Measurements from ENCODE around the gene UCN2.

UCN2 gene

DNA sequence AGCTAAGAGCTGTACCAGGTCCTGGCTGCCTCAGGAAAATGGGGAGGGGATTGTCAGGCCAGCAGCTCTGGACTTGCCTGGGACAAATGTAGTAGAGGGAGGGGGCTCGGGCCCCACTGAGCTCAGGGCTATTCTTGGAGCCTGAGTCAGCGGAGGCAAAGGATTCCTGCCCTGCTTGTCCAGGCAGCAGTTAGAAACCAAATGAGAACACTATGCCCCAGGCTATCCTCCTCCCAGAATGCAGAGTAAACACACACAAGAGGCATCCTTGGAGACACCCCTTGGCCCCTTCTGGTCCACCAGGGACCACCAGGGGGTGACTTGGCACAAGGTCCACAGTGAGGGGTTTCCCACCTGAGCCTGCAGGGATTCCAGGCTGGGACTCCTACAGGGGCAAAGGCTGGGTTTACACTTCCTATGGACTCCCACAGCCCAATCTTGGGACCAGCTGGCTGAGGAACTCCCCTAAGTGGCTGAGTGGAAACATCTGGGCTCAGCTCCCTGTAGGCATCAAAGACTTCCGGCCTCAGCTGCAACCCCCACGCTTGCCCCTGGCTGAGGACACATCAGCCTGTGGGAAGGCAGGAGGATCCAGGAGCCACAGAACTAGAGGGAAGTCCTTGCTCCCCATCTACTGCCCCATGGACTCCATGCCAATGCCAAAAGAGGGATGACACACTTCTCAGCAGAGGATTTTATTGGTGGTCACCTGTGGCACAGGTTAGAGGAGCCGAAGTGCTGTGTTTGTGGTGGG is 34.9 kb upstream of the UCN2 start:
- peak; percentile 71 for ATAC-seq
- TF ChIP-seq GLIS3 (CRISPR knock-in tag; IDR thresholded peaks at IDR 0.05), result no peak
- TF ChIP-seq TSHZ2 (CRISPR knock-in tag; IDR thresholded peaks at IDR 0.05), result no peak
- TF ChIP-seq TOX (CRISPR knock-in tag; IDR thresholded peaks at IDR 0.05; ENCODE audit: borderline replicate concordance), result no peak
- TF ChIP-seq ARNTL (CRISPR knock-in tag; IDR thresholded peaks at IDR 0.05; ENCODE audit: borderline replicate concordance, low read depth), result no peak
- no peak for TF ChIP-seq ZFP30 (CRISPR knock-in tag; IDR thresholded peaks at IDR 0.05)
- TF ChIP-seq OSR1 (CRISPR knock-in tag; IDR thresholded peaks at IDR 0.05), result no peak
- no peak for TF ChIP-seq ZFP3 (CRISPR knock-in tag; IDR thresholded peaks at IDR 0.05)
- no peak for TF ChIP-seq ZNF8 (CRISPR knock-in tag; IDR thresholded peaks at IDR 0.05)
- TF ChIP-seq ZC3H10 (CRISPR knock-in tag; IDR thresholded peaks at IDR 0.05), result no peak
- no peak for TF ChIP-seq BACH2 (CRISPR knock-in tag; IDR thresholded peaks at IDR 0.05; ENCODE audit: borderline replicate concordance)
- TF ChIP-seq ZNF70 (CRISPR knock-in tag; IDR thresholded peaks at IDR 0.05), result no peak
- no peak for TF ChIP-seq SNAI2 (CRISPR knock-in tag; IDR thresholded peaks at IDR 0.05)
- TF ChIP-seq, protein P1, sequence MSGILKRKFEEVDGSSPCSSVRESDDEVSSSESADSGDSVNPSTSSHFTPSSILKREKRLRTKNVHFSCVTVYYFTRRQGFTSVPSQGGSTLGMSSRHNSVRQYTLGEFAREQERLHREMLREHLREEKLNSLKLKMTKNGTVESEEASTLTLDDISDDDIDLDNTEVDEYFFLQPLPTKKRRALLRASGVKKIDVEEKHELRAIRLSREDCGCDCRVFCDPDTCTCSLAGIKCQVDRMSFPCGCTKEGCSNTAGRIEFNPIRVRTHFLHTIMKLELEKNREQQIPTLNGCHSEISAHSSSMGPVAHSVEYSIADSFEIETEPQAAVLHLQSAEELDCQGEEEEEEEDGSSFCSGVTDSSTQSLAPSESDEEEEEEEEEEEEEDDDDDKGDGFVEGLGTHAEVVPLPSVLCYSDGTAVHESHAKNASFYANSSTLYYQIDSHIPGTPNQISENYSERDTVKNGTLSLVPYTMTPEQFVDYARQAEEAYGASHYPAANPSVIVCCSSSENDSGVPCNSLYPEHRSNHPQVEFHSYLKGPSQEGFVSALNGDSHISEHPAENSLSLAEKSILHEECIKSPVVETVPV (CRISPR knock-in tag; IDR thresholded peaks at IDR 0.05), result no peak
- no peak for TF ChIP-seq PATZ1 (CRISPR knock-in tag; IDR thresholded peaks at IDR 0.05; ENCODE audit: borderline replicate concordance)
- TF ChIP-seq ISL1 (CRISPR knock-in tag; IDR thresholded peaks at IDR 0.05), result no peak
- TF ChIP-seq PPARA (CRISPR knock-in tag; IDR thresholded peaks at IDR 0.05; ENCODE audit: borderline replicate concordance), result no peak
- TF ChIP-seq, protein P2, sequence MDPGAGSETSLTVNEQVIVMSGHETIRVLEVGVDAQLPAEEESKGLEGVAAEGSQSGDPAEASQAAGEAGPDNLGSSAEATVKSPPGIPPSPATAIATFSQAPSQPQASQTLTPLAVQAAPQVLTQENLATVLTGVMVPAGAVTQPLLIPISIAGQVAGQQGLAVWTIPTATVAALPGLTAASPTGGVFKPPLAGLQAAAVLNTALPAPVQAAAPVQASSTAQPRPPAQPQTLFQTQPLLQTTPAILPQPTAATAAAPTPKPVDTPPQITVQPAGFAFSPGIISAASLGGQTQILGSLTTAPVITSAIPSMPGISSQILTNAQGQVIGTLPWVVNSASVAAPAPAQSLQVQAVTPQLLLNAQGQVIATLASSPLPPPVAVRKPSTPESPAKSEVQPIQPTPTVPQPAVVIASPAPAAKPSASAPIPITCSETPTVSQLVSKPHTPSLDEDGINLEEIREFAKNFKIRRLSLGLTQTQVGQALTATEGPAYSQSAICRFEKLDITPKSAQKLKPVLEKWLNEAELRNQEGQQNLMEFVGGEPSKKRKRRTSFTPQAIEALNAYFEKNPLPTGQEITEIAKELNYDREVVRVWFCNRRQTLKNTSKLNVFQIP (CRISPR knock-in tag; IDR thresholded peaks at IDR 0.05; ENCODE audit: borderline replicate concordance, low read depth), result no peak
- no peak for TF ChIP-seq ESRRG (CRISPR knock-in tag; IDR thresholded peaks at IDR 0.05)
- TF ChIP-seq ZNF565 (CRISPR knock-in tag; conservative IDR thresholded peaks at IDR 0.05; ENCODE audit: low read depth), result no peak
- no peak for TF ChIP-seq RARB (CRISPR knock-in tag; IDR thresholded peaks at IDR 0.05)

DNA sequence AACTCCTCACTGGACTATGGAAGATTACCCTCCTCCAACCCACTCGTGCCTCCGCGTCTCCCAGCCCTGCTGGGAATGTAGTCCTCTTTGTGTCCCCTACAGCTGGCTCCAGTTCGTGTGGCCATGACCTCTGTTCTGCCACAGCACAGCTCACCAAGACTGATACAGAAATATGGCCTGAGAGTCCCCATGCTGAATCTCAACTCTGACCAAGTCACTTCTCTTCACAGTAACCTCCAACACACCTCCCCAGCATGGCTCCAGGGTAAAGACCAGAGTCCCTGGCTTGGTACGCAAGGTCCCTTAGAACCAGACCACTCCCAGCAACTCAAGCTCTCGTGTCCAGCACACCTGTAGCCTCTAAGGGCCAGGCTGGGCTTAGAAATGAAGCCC is 33.8 kb upstream of the UCN2 start:
- no peak for ATAC-seq

More for the DNA sequence above, 33.8 kb upstream of the UCN2 start:
- TF ChIP-seq ISL1 (CRISPR knock-in tag; IDR thresholded peaks at IDR 0.05) (no peak), ESRRG (CRISPR knock-in tag; IDR thresholded peaks at IDR 0.05) (no peak), ZNF565 (CRISPR knock-in tag; conservative IDR thresholded peaks at IDR 0.05; ENCODE audit: low read depth) (no peak), CREB5 (CRISPR knock-in tag; IDR thresholded peaks at IDR 0.05; ENCODE audit: low read depth) (no peak), ZC3H10 (CRISPR knock-in tag; IDR thresholded peaks at IDR 0.05) (no peak), ZFP30 (CRISPR knock-in tag; IDR thresholded peaks at IDR 0.05) (no peak), TSHZ2 (CRISPR knock-in tag; IDR thresholded peaks at IDR 0.05) (no peak), PPARA (CRISPR knock-in tag; IDR thresholded peaks at IDR 0.05; ENCODE audit: borderline replicate concordance) (no peak), BACH2 (CRISPR knock-in tag; IDR thresholded peaks at IDR 0.05; ENCODE audit: borderline replicate concordance) (no peak), GLIS3 (CRISPR knock-in tag; IDR thresholded peaks at IDR 0.05) (no peak), SNAI2 (CRISPR knock-in tag; IDR thresholded peaks at IDR 0.05) (no peak)
- TF ChIP-seq, protein P1 (CRISPR knock-in tag; IDR thresholded peaks at IDR 0.05), result no peak
